Measurements from ENCODE around the gene AGBL4.

AGBL4 gene

DNA sequence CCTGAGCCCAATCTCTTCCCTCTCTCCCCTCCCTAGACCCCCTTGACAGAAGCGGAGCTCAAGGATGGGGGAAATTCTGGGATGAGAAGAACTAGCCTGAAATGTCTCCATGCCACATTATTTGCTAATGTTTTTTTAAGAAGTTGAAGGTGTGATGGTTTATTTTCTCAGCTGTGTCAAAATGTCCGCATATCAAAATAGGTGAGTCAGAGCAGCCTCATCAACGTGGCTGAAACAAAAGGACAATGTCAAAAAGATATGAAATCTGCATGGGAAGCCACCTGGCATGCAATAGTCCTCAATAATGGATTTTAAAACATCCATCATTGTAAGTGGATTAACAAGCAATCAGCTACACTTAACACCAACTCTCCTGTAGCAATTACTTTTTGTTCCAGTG, 1348.5 kb downstream of the AGBL4 start:
- DNase-seq: no peak

GRCh38 chr1:48674641-48675040, 1349.1 kb downstream of the AGBL4 start:
- no peak for DNase-seq

- no peak for DNase-seq
Observed at GRCh38 chr1:48673332-48674105, 1350.2 kb downstream of the AGBL4 start.

- no peak for DNase-seq
Observed at GRCh38 chr1:48671578-48671977, 1352.2 kb downstream of the AGBL4 start.

- DNase-seq: no peak
Observed at GRCh38 chr1:48670234-48671020, 1353.3 kb downstream of the AGBL4 start.

- DNase-seq: no peak
Observed at GRCh38 chr1:48668339-48668738, 1355.4 kb downstream of the AGBL4 start.

DNA sequence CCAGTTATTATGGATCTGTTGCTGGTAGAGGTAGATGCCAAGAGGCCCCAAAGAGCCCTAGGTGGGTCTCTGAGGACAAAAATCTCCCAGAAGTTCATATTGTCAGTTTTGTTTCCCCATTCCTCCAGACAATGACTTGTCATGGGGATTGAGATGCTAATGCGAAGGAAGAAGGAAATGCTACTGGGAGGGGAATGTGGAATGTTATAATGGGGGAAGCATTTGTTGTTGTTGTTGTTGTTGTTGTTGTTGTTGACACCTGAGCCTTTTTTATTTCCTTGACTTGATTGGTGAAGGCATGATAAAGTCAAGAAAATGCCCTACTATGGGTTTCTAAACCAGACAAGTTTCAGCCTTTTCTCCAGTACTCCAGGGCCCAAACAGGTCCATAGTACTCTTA, 1356.0 kb downstream of the AGBL4 start:
- DNase-seq: no peak

- no peak for DNase-seq
Observed at GRCh38 chr1:48665708-48666407, 1357.9 kb downstream of the AGBL4 start.

GRCh38 chr1:48661726-48662463, 1361.9 kb downstream of the AGBL4 start:
- no peak for DNase-seq

- no peak for DNase-seq
Observed at GRCh38 chr1:48659801-48660200, 1364.0 kb downstream of the AGBL4 start.

- no peak for DNase-seq
Observed at GRCh38 chr1:48657413-48657812, 1366.3 kb downstream of the AGBL4 start.

GRCh38 chr1:48654606-48655210, 1369.0 kb downstream of the AGBL4 start:
- DNase-seq: no peak

DNA sequence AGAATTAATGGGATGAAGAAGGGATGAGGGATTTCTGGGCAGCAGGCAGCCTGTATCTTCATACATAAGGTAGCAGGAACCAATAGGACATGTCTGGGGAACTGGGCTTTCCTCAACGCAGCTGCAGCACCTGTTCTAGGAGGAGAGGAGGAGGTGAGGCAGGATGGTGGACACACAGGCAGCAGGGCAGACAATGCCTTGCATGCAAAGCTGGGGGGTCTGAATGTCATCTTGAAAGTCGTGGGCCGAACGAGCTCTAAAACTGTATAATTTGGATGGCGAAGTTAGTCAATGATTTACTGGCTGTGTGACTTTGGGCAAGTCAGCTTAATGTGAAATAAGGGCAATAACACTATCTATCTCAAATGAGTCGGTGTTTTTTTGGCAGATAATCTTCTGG, 1371.4 kb downstream of the AGBL4 start:
- no peak for DNase-seq

DNA sequence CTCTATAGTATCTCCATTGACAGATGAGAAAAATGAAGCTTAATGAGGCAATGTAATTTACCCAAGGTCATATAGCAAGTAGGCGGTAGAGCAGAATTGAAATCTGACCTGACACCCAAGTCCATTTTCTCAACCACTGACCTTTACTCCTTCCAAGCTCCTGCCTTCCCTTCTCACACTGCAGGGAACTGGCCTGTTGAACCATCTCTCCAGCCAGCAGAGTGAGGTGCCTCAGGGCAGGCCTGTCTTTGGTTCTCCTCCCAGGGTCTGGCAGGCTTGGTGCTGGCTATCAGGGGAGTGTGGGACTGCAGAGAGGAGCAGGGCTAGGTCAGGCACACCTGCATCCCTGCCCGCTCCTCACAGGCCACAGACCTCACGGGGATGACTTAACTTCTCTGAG, 1373.9 kb downstream of the AGBL4 start:
- no peak for DNase-seq

GRCh38 chr1:48645883-48646282, 1377.9 kb downstream of the AGBL4 start:
- no peak for DNase-seq

DNA sequence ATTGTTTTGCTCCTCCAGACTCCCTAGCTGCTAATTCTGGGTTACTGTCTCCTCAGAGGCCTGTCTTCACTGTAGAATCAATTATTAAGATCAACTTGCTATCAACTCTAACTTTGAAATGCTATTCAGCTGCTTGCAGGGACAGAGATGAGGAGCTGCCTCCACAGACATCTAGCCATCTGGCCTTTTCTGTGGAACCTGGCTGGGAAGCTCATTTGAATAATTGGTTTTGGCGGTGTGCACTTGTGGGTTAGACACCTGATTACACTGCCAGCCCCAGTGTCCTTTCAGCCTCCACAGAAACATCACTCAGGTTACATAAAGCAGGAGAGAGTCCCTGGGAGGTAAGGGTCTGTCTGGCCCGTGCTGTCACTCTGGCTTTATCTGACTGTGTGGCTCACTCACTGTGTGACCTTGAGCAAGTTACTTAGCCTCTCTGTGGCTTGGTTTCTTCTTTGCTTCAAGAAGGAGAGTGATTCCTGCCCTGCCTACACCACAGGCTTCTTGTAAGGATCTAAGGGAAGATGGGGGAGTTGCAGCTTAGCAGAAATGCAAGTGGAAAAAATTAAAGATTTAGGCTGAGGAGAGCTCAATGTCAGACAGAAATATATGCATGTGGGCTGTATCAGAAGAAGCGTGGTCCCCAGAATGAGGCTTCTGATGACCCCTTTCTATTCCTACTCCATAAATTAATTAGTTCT, 1378.7 kb downstream of the AGBL4 start:
- DNase-seq: no peak

DNA sequence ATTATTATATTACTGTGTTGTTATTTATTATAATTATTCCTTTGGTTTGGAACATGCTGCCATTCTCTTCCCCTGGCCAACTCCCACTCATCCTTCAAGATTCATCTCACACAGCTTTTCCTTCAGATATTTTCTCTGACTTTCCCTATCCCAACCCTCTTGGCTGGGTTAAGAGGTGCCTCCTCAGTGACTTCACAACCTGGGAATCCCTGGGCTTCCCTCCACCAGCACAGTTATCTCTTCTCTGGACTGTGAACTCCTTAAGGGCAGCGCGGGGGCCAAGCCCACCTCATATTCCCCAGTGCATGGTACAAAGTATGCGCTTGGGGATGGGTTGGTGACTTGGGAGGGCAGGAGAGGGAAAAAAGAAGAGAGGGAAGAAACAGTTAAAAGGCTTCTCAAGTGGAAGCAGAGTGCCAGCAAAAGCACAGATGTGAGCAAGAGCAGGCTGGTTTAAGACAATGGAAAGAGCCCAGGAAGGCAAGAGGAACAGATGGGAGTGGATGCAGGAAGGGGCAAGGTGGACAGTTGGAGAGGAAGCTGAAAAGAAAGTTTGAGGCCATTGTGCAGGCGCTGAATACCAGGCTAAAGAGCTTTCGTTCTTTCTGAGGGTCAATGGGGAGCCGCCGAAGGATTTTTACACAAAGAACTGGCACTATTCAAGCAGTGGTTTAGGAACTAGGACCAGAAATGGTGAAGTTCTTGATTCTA, 1379.4 kb downstream of the AGBL4 start:
- no peak for DNase-seq

- DNase-seq: no peak
Observed at GRCh38 chr1:48643193-48643592, 1380.6 kb downstream of the AGBL4 start.

GRCh38 chr1:48640836-48641492, 1382.8 kb downstream of the AGBL4 start:
- DNase-seq: no peak

DNA sequence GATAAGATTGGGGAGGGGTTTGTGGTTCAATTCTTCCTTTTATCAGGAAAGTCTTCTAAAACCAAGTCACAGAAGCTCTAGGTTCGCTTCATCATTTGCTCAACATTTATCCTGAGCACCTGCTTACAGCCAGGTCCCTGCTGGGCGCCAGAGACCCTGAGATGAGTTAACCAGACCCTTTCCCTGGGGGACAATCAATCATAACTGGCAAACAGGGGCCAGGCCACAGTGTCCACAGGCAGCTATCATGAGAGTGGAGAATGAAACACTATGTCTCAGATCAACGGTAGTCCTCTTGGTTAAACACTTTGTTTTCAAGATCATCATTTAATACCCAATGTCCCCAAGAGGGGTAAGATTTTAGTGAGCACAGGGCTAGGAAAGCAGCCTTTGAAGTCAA, 1393.9 kb downstream of the AGBL4 start:
- no peak for DNase-seq

- DNase-seq: no peak
Observed at GRCh38 chr1:48627486-48627885, 1396.3 kb downstream of the AGBL4 start.
